ENCODE data around the gene SYNE4. TPM values are rescaled to one million over a fixed set of nuclear protein-coding genes. Genes with fewer than 3 reads are reported as not detected.
A peak's percentile ranks its signal among the peaks of the same experiment; 100 is the strongest.

SYNE4 gene
- total RNA-seq, 1 donor from 2014 or later: 8.7 TPM

GRCh38 chr19:35978832-35979365, 29.7 kb downstream of the SYNE4 start:
- Mint-ChIP-seq H3K9me3 (no peaks in the 10 kb centered on the region), H3K36me3 (no peaks in the 10 kb centered on the region), H3K4me3 (no peak overlapping the region), H3K27ac (no peak overlapping the region), H3K27me3 (peaks cover 47% of the 10 kb centered on the region), H3K4me1 (ENCODE audit: unreplicated experiment) (no peaks in the 10 kb centered on the region)
- TF ChIP-seq, protein P1, sequence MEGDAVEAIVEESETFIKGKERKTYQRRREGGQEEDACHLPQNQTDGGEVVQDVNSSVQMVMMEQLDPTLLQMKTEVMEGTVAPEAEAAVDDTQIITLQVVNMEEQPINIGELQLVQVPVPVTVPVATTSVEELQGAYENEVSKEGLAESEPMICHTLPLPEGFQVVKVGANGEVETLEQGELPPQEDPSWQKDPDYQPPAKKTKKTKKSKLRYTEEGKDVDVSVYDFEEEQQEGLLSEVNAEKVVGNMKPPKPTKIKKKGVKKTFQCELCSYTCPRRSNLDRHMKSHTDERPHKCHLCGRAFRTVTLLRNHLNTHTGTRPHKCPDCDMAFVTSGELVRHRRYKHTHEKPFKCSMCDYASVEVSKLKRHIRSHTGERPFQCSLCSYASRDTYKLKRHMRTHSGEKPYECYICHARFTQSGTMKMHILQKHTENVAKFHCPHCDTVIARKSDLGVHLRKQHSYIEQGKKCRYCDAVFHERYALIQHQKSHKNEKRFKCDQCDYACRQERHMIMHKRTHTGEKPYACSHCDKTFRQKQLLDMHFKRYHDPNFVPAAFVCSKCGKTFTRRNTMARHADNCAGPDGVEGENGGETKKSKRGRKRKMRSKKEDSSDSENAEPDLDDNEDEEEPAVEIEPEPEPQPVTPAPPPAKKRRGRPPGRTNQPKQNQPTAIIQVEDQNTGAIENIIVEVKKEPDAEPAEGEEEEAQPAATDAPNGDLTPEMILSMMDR (conservative IDR thresholded peaks at IDR 0.05): no peak
- no peak for DNase-seq (ENCODE audit: extremely low spot score, unreplicated experiment)

DNA sequence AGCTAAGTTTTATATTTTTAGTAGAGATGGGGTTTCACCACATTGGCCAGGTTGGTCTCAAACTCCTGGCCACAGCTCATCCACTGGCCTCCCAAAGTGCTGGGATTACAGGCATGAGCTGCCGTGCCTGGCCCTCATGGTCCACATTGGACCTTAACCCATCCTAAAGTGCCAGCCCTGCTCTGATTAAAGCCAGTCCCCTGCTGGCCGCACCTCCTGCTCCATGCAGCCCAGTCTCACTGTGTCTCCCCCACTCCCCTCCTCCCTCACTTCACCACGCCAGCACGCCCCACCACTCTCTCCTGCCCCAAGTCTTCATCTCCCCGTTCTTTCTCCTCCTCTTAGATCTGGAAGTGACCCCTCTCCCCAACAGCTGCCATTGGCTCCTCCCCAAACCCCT, 30.3 kb downstream of the SYNE4 start:
- no peaks in the 10 kb centered on the region for H3K4me1 Mint-ChIP-seq (ENCODE audit: unreplicated experiment)
- H3K9me3 Mint-ChIP-seq: no peaks in the 10 kb centered on the region
- H3K4me3 Mint-ChIP-seq: no peak overlapping the region
- H3K27ac Mint-ChIP-seq: no peak overlapping the region
- H3K27me3 Mint-ChIP-seq: peaks cover 41% of the 10 kb centered on the region
- DNase-seq (ENCODE audit: extremely low spot score, unreplicated experiment): no peak
- TF ChIP-seq, protein P1 (conservative IDR thresholded peaks at IDR 0.05): no peak
- no peaks in the 10 kb centered on the region for H3K36me3 Mint-ChIP-seq

GRCh38 chr19:35977446-35978222, 31.0 kb downstream of the SYNE4 start:
- DNase-seq (ENCODE audit: extremely low spot score, unreplicated experiment): no peak
- no peak overlapping the region for H3K27ac Mint-ChIP-seq
- H3K36me3 Mint-ChIP-seq: no peaks in the 10 kb centered on the region
- H3K4me1 Mint-ChIP-seq (ENCODE audit: unreplicated experiment): no peaks in the 10 kb centered on the region
- peaks cover 34% of the 10 kb centered on the region for H3K27me3 Mint-ChIP-seq
- TF ChIP-seq, protein P1 (conservative IDR thresholded peaks at IDR 0.05): peak; percentile 31
- no peaks in the 10 kb centered on the region for H3K9me3 Mint-ChIP-seq
- H3K4me3 Mint-ChIP-seq: no peak overlapping the region

GRCh38 chr19:35975608-35976214, 32.9 kb downstream of the SYNE4 start:
- Mint-ChIP-seq H3K9me3 (no peaks in the 10 kb centered on the region), H3K4me1 (ENCODE audit: unreplicated experiment) (no peaks in the 10 kb centered on the region), H3K27ac (no peak overlapping the region), H3K27me3 (peaks cover 25% of the 10 kb centered on the region), H3K4me3 (no peak overlapping the region), H3K36me3 (no peaks in the 10 kb centered on the region)
- TF ChIP-seq, protein P1 (conservative IDR thresholded peaks at IDR 0.05): no peak
- DNase-seq (ENCODE audit: extremely low spot score, unreplicated experiment): no peak

GRCh38 chr19:35973487-35973886, 35.1 kb downstream of the SYNE4 start:
- Mint-ChIP-seq H3K27ac (no peak overlapping the region), H3K27me3 (peaks cover 26% of the 10 kb centered on the region), H3K36me3 (no peaks in the 10 kb centered on the region), H3K4me3 (no peak overlapping the region), H3K9me3 (no peaks in the 10 kb centered on the region), H3K4me1 (ENCODE audit: unreplicated experiment) (no peaks in the 10 kb centered on the region)
- TF ChIP-seq, protein P1 (conservative IDR thresholded peaks at IDR 0.05): no peak
- no peak for DNase-seq (ENCODE audit: extremely low spot score, unreplicated experiment)
